Activated CD8-positive, alpha-beta T cell treated with anti-CD3 and anti-CD28 coated beads for 36 hours (primary cell): ENCODE data around the gene GRID1. TPM values are rescaled to one million over a fixed set of nuclear protein-coding genes. Genes with fewer than 3 reads are reported as not detected.

Experiments
- ATAC-seq: fragments of 200-7000 bp; cut with Tn5 transposase; one replicate; pipeline ENCODE4 v1.10.0; 2021; ENCODE audit warnings: mild to moderate bottlenecking, moderate library complexity
- CTCF ChIA-PET: fragments of 350-600 bp; sonication (Branson Sonifier 250); formaldehyde crosslinking; loops from one replicate; lab custom pipeline; 2021; ENCODE audit warnings: antibody characterized with exemption; lab: Charles Lee
- POLR2A ChIA-PET: fragments of 350-600 bp; sonication (Branson Sonifier 250); formaldehyde crosslinking; loops from one replicate; lab custom pipeline; 2021; ENCODE audit warnings: antibody characterized with exemption; lab: Charles Lee
- DNase-seq: peaks from one replicate; pipeline ENCODE4 v3.0.0-alpha.2; 2020
- H3K27ac Mint-ChIP-seq: one replicate; pipeline ENCODE4 v1.8.0; 2021; ENCODE audit warnings: mild to moderate bottlenecking, mixed read lengths
- H3K27me3 Mint-ChIP-seq: one replicate; pipeline ENCODE4 v1.8.0; 2021; ENCODE audit warnings: mixed read lengths
- H3K36me3 Mint-ChIP-seq: one replicate; pipeline ENCODE4 v1.8.0; 2021; ENCODE audit warnings: low read depth, mixed read lengths
- H3K4me1 Mint-ChIP-seq: one replicate; pipeline ENCODE4 v1.8.0; 2021; ENCODE audit warnings: low read depth, mixed read lengths
- H3K4me3 Mint-ChIP-seq: one replicate; pipeline ENCODE4 v1.8.0; 2021; ENCODE audit warnings: mild to moderate bottlenecking, moderate library complexity, mixed read lengths
- H3K9me3 Mint-ChIP-seq: one replicate; pipeline ENCODE4 v1.8.0; 2021; ENCODE audit warnings: mixed read lengths
- intact Hi-C: fragments of 100-400 bp; cut with micrococcal nuclease; formaldehyde crosslinking; loops from one replicate; pipeline ENCODE4 v1.10.0; 2022
- total RNA-seq, 2 experiments: library from RNA; stranded (reverse); gene quantifications; one replicate each; pipeline ENCODE4 v1.2.3, GENCODE V29; 2021
- TF ChIP-seq, protein P1 (sequence below): fragments of 200-600 bp; IDR thresholded peaks from one replicate; pipeline ENCODE4 v1.8.0; 2022; ENCODE audit warnings: antibody characterized with exemption, mild to moderate bottlenecking

GRID1 gene
- total RNA-seq, 2 experiments from 2014 or later, result not detected

DNA sequence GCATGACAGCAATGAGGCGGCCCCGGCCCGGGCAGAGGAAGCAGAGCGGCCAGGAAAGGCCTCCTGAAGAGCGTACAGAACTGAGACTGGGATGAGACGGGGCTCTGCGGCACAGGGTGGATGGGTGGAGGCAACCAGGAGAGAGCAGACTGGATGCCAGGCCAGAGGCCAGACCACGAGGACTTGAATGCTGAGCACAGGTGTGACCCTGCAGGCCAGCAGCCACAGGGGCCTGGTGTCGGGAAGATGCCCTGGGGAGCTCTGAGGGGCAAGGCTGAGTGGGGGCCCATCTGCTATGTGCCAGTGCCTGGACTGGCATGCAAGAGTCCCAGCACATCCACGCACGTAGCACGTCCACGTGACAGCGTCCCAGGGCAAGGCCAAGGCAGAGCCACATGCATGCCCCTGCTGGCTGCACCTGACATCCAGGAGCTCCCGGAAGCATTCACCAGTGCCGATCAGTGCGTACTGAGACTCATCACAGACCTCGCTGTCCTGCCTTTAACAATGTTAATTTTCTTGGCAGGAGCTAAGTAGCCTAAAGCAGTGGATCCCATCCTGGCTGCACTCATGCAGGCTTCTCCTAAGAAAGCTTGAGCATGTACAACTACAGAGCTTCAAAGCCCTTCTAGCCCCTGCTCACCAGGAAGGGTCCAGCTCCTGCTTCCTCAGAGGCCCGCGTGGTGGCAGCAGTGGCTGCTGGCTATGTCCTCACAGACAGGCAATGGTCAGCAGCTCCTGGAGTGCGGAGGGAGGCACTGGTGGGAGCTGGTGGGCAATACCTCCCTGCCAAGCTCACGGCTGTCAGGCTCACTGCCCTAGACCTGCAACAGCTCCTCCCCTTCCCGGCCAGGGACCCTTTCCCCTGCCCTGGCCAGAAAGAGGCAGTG, 18.0 kb downstream of the GRID1 start:
- H3K4me3 Mint-ChIP-seq, result no peak overlapping the region
- TF ChIP-seq, protein P1, sequence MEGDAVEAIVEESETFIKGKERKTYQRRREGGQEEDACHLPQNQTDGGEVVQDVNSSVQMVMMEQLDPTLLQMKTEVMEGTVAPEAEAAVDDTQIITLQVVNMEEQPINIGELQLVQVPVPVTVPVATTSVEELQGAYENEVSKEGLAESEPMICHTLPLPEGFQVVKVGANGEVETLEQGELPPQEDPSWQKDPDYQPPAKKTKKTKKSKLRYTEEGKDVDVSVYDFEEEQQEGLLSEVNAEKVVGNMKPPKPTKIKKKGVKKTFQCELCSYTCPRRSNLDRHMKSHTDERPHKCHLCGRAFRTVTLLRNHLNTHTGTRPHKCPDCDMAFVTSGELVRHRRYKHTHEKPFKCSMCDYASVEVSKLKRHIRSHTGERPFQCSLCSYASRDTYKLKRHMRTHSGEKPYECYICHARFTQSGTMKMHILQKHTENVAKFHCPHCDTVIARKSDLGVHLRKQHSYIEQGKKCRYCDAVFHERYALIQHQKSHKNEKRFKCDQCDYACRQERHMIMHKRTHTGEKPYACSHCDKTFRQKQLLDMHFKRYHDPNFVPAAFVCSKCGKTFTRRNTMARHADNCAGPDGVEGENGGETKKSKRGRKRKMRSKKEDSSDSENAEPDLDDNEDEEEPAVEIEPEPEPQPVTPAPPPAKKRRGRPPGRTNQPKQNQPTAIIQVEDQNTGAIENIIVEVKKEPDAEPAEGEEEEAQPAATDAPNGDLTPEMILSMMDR, result no peak
- H3K36me3 Mint-ChIP-seq, result no peaks in the 10 kb centered on the region
- ChIA-PET POLR2A (no interaction called here), CTCF (no interaction called here)
- intact Hi-C loops, result no loop called here
- no peaks in the 10 kb centered on the region for H3K27me3 Mint-ChIP-seq
- H3K4me1 Mint-ChIP-seq, result no peaks in the 10 kb centered on the region
- DNase-seq, result no peak
- no peak overlapping the region for H3K27ac Mint-ChIP-seq
- no peak for ATAC-seq
- no peaks in the 10 kb centered on the region for H3K9me3 Mint-ChIP-seq

DNA sequence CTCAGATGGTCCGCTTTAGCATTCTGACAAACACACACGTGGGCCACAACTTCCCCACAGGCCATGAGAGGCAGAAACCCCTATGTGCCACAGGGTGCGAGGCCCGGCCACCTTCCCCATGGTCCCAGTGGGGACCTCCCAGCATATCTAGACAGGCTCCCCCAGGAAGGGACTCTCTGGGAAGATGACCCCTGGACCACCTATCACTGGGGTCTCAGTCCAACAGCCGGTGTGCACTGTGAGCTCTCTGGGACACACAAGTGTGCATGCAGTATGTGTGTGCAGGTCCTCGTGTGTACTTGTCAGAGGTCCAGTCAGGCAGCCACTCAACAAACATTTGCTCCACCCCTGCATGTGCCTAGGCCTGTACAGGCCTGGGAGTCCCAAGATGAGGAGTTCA, 18.7 kb downstream of the GRID1 start:
- no peak for DNase-seq
- CTCF ChIA-PET, result no interaction called here

DNA sequence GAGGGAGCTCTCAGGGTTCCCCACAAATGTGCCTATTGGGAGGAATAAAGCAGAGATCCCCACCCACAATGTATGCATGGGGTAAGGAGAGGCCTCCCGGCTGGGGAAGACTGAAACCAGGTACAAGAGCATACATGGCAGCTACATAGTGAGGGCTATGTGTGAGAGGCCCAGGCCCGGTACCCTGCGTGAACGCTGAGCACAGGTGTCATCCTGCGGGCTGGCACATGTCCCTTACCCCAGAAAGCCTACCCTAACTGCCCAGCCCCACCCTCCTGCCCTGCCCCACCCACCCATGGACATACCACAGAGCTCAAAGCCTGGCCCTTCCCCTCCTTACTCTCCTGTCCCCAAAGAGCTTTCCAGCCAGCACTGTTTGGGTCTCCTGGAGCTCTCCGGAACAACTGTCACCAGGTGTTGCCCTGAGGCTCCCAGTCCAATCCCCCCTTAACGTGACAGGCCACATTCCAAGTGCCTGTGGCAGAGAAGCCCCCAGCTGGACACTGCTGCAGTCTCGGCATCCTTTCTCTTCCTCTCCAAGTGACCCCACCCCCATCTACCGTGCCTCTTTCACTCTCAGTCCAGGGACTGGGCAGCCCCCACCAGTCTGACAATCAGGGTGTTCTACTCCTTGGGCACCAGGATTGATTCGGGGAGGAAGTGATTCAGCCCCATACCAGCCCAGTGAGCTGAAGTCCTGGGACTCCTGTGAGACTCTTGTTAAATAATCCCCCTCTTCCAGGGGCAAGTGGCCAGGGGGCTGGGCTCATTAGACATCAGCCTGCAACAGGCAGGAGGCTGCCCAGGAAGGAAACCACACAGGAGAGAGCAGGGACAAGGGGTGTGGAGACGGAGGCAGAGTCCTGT, 19.6 kb downstream of the GRID1 start:
- Mint-ChIP-seq H3K27ac (no peak overlapping the region), H3K36me3 (no peaks in the 10 kb centered on the region), H3K9me3 (no peaks in the 10 kb centered on the region), H3K4me1 (no peaks in the 10 kb centered on the region), H3K4me3 (no peak overlapping the region), H3K27me3 (no peaks in the 10 kb centered on the region)
- DNase-seq (no peak), ATAC-seq (no peak)
- ChIA-PET POLR2A (no interaction called here), CTCF (interaction anchor here (1.3 kb wide), 1 partner anchor 17 kb away, joined by 5 read pairs; no protein-coding TSS in a partner anchor)
- intact Hi-C loops, result no loop called here
- TF ChIP-seq, protein P1, result no peak

More for the DNA sequence above, 18.7 kb downstream of the GRID1 start:
- Mint-ChIP-seq H3K9me3 (no peaks in the 10 kb centered on the region), H3K27me3 (no peaks in the 10 kb centered on the region), H3K36me3 (no peaks in the 10 kb centered on the region), H3K4me1 (no peaks in the 10 kb centered on the region), H3K4me3 (no peak overlapping the region), H3K27ac (no peak overlapping the region)
- TF ChIP-seq, protein P1, result no peak
- intact Hi-C loops, result no loop called here
- no peak for ATAC-seq
- POLR2A ChIA-PET, result no interaction called here

DNA sequence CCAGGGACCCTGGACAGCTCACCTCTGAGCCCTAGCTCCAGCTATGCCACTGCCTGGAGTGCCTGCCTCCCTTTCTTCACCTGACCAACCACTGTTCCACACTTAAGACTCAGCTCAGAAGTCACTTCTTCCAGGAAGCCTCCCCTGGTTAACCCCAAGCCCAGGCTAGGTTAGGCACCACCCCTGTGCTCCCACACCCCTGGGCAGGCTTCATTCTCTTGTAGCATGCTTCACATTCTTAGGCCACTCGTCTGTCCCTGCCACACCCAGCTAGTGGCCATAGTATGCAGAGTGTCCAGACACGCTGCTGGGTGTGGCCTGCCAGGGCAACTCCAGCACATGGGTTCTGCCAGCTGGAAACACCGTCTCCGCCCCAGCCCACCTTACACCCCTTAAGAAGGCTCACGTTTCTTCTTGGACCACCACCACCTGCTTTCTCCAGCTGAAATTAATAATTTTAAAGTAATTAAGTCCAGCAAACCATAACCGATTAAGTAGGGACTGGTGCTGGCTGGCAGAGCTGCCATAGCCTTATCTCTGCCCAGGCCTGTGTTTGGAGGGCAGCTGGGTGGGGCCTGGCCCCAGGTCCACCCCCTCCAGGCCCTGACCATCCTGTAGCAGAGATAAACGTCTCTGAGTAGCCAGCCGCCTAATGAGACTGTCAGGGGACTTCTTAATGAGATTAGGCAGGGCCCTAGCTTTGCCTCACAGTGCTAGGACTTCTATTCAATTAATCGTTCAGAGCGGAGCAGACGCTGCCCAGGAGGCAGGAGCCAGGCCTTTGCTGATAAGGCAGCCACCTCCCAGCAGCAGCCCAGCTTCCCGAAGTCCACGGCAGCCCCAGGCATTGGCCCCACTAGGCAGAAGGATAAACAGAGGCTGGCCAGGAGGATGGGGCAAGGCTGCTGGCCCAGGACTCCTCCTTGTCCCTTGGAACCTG, 20.5 kb downstream of the GRID1 start:
- Mint-ChIP-seq H3K9me3 (no peaks in the 10 kb centered on the region), H3K4me3 (no peak overlapping the region), H3K4me1 (no peaks in the 10 kb centered on the region), H3K27ac (no peak overlapping the region), H3K27me3 (no peaks in the 10 kb centered on the region), H3K36me3 (no peaks in the 10 kb centered on the region)
- ChIA-PET POLR2A (no interaction called here), CTCF (interaction anchor here (0.8 to 1.3 kb wide), 2 partner anchors 18 to 32 kb away, joined by 3 to 5 read pairs; no protein-coding TSS in a partner anchor)
- ATAC-seq (no peak), DNase-seq (no peak)
- TF ChIP-seq, protein P1, result no peak
- intact Hi-C loops, result no loop called here
